Smooth muscle cell (in vitro differentiated cells): Measurements from ENCODE around the gene CREG1. TPM values are rescaled to one million over a fixed set of nuclear protein-coding genes. Genes with fewer than 3 reads are reported as not detected.

Source experiments
- DNase-seq: peaks from one replicate; lab custom pipeline; 2025; ENCODE audit not compliant: unreplicated experiment; lab: John Stamatoyannopoulos, UW
- H2AFZ ChIP-seq: fragments of 200-600 bp; sonication (generic); 2 replicates; pipeline ENCODE4 v1.6.0; 2016; ENCODE audit warnings: antibody characterized with exemption, low read depth, mild to moderate bottlenecking
- H3F3A ChIP-seq: fragments of 200-600 bp; sonication (generic); 2 replicates; pipeline ENCODE4 v1.6.0; 2017; ENCODE audit warnings: antibody characterized with exemption, low read depth
- H3K27ac ChIP-seq: fragments of 200-600 bp; sonication (generic); 2 replicates; pipeline ENCODE4 v1.5.1; 2016; ENCODE audit warnings: low read depth, mild to moderate bottlenecking
- H3K27me3 ChIP-seq: fragments of 200-600 bp; sonication (generic); 2 replicates; pipeline ENCODE4 v1.6.1; 2016; ENCODE audit warnings: low read depth, mild to moderate bottlenecking
- H3K36me3 ChIP-seq: fragments of 200-600 bp; sonication (generic); 2 replicates; pipeline ENCODE4 v1.5.1; 2016; ENCODE audit warnings: low read depth
- H3K4me1 ChIP-seq: fragments of 200-600 bp; sonication (generic); 2 replicates; pipeline ENCODE4 v1.5.1; 2016; ENCODE audit warnings: low read depth
- H3K4me2 ChIP-seq: fragments of 200-600 bp; sonication (generic); 2 replicates; pipeline ENCODE4 v1.6.0; 2016; ENCODE audit warnings: mild to moderate bottlenecking
- H3K4me3 ChIP-seq: fragments of 200-600 bp; sonication (generic); 2 replicates; pipeline ENCODE4 v1.5.1; 2016; ENCODE audit warnings: mild to moderate bottlenecking
- H3K79me2 ChIP-seq: fragments of 200-600 bp; sonication (generic); 2 replicates; pipeline ENCODE4 v1.6.0; 2016; ENCODE audit warnings: low read depth, mild to moderate bottlenecking
- H3K9ac ChIP-seq: fragments of 200-600 bp; sonication (generic); 2 replicates; pipeline ENCODE4 v1.6.0; 2016; ENCODE audit warnings: low read depth
- H3K9me3 ChIP-seq: fragments of 200-600 bp; sonication (generic); replicated peaks from 2 replicates; pipeline ENCODE4 v1.5.1; 2016; ENCODE audit warnings: low read depth
- H4K20me1 ChIP-seq: fragments of 200-600 bp; sonication (generic); 2 replicates; pipeline ENCODE4 v1.6.0; 2016; ENCODE audit warnings: low read depth
- CTCF ChIP-seq: fragments of 200-600 bp; sonication (generic); IDR thresholded peaks from 2 replicates; pipeline ENCODE4 v1.5.1; 2017; ENCODE audit warnings: borderline replicate concordance, mild to moderate bottlenecking, antibody characterized with exemption; ENCODE audit not compliant: insufficient read depth, poor library complexity, severe bottlenecking
- WGBS: methylation state at CpG from one replicate; pipeline ENCODE4 v1.1.7; 2016; ENCODE audit warnings: low lambda C conversion rate; 5-methylcytosine and 5-hydroxymethylcytosine counted together
- polyA plus RNA-seq: library from polyadenylated mRNA; unstranded; fragments of >200 nt; fragmentation: Nextera tagmentation; extraction: Ambion mirVana; gene quantifications from 2 replicates; pipeline ENCODE4 v1.2.1, GENCODE V29; 2016
- total RNA-seq: library from RNA; depleted of rRNA; stranded (reverse); fragments of >200 nt; gene quantifications from 2 replicates; pipeline ENCODE4 v1.2.3, GENCODE V29; 2014

The CREG1 gene
- total and polyA plus RNA-seq, 2 experiments from 2014 or later = 43.1 to 80.0 TPM

GRCh38 chr1:167588361-167588760 lies 34.8 kb upstream of the CREG1 start:
- no peak overlapping the region for H3K27ac ChIP-seq
- no peak overlapping the region for H2AFZ ChIP-seq
- no peak overlapping the region for H3K4me3 ChIP-seq
- no peak for DNase-seq
- H3F3A ChIP-seq = no peaks in the 10 kb centered on the region
- no peak overlapping the region for H3K9ac ChIP-seq
- no peaks in the 10 kb centered on the region for H3K36me3 ChIP-seq
- no peaks in the 10 kb centered on the region for H4K20me1 ChIP-seq
- no peaks in the 10 kb centered on the region for H3K27me3 ChIP-seq
- no peaks in the 10 kb centered on the region for H3K79me2 ChIP-seq
- no peak for TF ChIP-seq CTCF
- 96% methylated on average over 2 of the region's 2 CpGs for WGBS
- H3K4me2 ChIP-seq = no peak overlapping the region
- H3K9me3 ChIP-seq = no peaks in the 10 kb centered on the region
- no peaks in the 10 kb centered on the region for H3K4me1 ChIP-seq

GRCh38 chr1:167587872-167588271 lies 34.3 kb upstream of the CREG1 start:
- no peaks in the 10 kb centered on the region for H4K20me1 ChIP-seq
- no peaks in the 10 kb centered on the region for H3K79me2 ChIP-seq
- no peak overlapping the region for H3K9ac ChIP-seq
- H3K36me3 ChIP-seq = no peaks in the 10 kb centered on the region
- H3K9me3 ChIP-seq = no peaks in the 10 kb centered on the region
- DNase-seq = no peak
- no peak overlapping the region for H3K4me3 ChIP-seq
- no peak overlapping the region for H3K27ac ChIP-seq
- H3K4me1 ChIP-seq = no peaks in the 10 kb centered on the region
- no peak for TF ChIP-seq CTCF
- no peaks in the 10 kb centered on the region for H3K27me3 ChIP-seq
- no peak overlapping the region for H3K4me2 ChIP-seq
- WGBS = 96% methylated on average over 1 of the region's 1 CpG
- no peak overlapping the region for H2AFZ ChIP-seq
- no peaks in the 10 kb centered on the region for H3F3A ChIP-seq

- no peak overlapping the region for H3K4me3 ChIP-seq
- no peak for TF ChIP-seq CTCF
Measured at GRCh38 chr1:167587342-167587741, 33.8 kb upstream of the CREG1 start.

GRCh38 chr1:167584581-167584980 lies 31.0 kb upstream of the CREG1 start:
- no peak overlapping the region for H3K9ac ChIP-seq
- no peaks in the 10 kb centered on the region for H4K20me1 ChIP-seq
- WGBS = 94% methylated on average over 3 of the region's 3 CpGs
- H3K4me2 ChIP-seq = no peak overlapping the region
- H3K27me3 ChIP-seq = no peaks in the 10 kb centered on the region
- no peaks in the 10 kb centered on the region for H3K4me1 ChIP-seq
- H3K36me3 ChIP-seq = no peaks in the 10 kb centered on the region
- no peak overlapping the region for H2AFZ ChIP-seq
- no peak for DNase-seq
- H3K27ac ChIP-seq = no peak overlapping the region
- H3K4me3 ChIP-seq = no peak overlapping the region
- H3F3A ChIP-seq = no peaks in the 10 kb centered on the region
- H3K79me2 ChIP-seq = no peaks in the 10 kb centered on the region
- no peaks in the 10 kb centered on the region for H3K9me3 ChIP-seq
- no peak for TF ChIP-seq CTCF

More at GRCh38 chr1:167587342-167587741, 33.8 kb upstream of the CREG1 start:
- Histone ChIP-seq H3F3A (no peaks in the 10 kb centered on the region), H3K79me2 (no peaks in the 10 kb centered on the region), H2AFZ (no peak overlapping the region), H3K27me3 (no peaks in the 10 kb centered on the region), H3K4me2 (no peak overlapping the region), H3K4me1 (no peaks in the 10 kb centered on the region), H3K9ac (no peak overlapping the region), H3K27ac (no peak overlapping the region), H3K36me3 (no peaks in the 10 kb centered on the region), H4K20me1 (no peaks in the 10 kb centered on the region), H3K9me3 (no peaks in the 10 kb centered on the region)
- DNase-seq = no peak
- WGBS = 100% methylated on average over 2 of the region's 2 CpGs
